ENCODE measurements around the gene PPP6R2.

DNA sequence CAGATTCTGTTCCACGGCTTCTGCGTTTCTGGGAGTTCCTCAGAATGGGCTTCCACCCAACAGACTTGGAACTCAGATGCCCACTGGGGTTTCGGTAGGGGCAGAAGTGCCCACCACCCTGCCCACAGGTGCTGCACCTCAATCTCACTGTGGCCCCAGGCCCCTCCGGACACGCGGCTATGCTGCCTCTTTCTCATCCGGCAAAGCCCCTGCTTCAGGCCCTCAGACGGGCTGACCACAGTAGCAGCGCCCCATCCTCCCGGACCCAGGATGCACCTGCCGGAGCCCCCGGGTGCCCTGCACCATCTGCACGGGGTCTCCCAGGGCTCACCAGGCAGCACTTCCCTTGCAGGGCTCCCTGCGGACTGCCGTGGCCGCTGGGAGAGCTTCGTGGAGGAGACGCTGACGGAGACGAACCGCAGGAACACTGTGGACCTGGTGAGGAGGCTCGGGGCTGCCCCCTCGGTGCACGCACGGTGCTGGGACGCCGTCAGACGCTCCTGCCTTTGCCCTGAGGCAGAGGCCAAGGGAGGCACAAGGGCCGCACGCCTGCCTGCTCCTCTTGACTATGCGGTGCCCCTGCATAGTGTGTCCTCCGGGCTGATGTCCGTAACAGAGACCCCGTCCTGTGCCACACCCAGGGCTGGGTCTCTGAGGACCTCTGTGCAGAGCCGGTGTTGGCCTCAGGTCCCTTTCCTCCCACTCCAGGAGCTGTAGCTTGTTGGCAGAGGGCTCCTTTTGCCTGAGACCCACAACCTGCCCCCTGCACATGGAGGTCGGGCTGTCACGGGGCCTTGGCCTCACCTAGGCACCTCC is 93.1 kb downstream of the PPP6R2 start:
- no peak for TF ChIP-seq POLR2A (IDR thresholded peaks at IDR 0.05)
- TF ChIP-seq, protein P1, sequence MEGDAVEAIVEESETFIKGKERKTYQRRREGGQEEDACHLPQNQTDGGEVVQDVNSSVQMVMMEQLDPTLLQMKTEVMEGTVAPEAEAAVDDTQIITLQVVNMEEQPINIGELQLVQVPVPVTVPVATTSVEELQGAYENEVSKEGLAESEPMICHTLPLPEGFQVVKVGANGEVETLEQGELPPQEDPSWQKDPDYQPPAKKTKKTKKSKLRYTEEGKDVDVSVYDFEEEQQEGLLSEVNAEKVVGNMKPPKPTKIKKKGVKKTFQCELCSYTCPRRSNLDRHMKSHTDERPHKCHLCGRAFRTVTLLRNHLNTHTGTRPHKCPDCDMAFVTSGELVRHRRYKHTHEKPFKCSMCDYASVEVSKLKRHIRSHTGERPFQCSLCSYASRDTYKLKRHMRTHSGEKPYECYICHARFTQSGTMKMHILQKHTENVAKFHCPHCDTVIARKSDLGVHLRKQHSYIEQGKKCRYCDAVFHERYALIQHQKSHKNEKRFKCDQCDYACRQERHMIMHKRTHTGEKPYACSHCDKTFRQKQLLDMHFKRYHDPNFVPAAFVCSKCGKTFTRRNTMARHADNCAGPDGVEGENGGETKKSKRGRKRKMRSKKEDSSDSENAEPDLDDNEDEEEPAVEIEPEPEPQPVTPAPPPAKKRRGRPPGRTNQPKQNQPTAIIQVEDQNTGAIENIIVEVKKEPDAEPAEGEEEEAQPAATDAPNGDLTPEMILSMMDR (IDR thresholded peaks at IDR 0.05): no peak
